Cardiac septum (tissue), 1 donor: Measurements from ENCODE around the gene TULP4. TPM values are rescaled to one million over a fixed set of nuclear protein-coding genes. Genes with fewer than 3 reads are reported as not detected.
"Not testable (repeated sequence)": the region's sequence is repeated elsewhere in the genome, so short reads cannot be mapped to it uniquely, and the experiment has no call there.

Experiments
- DNase-seq: peaks from one replicate; pipeline ENCODE4 v3.0.0-alpha.2; 2020; ENCODE audit warnings: low spot score
- intact Hi-C: fragments of 100-400 bp; cut with DNase I; formaldehyde crosslinking; loops from one replicate; pipeline ENCODE4 v1.14.0; 2022
- total RNA-seq: library from RNA; stranded (reverse); fragmentation: NEBNext Ultra II Directional; extraction: Animal tissue kit (Norgen Biotek cat#: 25700); gene quantifications from one replicate; pipeline ENCODE4 v1.2.1, GENCODE V29; 2021
- donor health status: DM: no; HTN: no; CAD: no.

TULP4 gene
- total RNA-seq, 1 donor from 2014 or later, result 98.3 TPM

- DNase-seq, result no peak
- intact Hi-C loops, result no loop called here
Observed at GRCh38 chr6:158322400-158322723, 10.1 kb downstream of the TULP4 start.

DNA sequence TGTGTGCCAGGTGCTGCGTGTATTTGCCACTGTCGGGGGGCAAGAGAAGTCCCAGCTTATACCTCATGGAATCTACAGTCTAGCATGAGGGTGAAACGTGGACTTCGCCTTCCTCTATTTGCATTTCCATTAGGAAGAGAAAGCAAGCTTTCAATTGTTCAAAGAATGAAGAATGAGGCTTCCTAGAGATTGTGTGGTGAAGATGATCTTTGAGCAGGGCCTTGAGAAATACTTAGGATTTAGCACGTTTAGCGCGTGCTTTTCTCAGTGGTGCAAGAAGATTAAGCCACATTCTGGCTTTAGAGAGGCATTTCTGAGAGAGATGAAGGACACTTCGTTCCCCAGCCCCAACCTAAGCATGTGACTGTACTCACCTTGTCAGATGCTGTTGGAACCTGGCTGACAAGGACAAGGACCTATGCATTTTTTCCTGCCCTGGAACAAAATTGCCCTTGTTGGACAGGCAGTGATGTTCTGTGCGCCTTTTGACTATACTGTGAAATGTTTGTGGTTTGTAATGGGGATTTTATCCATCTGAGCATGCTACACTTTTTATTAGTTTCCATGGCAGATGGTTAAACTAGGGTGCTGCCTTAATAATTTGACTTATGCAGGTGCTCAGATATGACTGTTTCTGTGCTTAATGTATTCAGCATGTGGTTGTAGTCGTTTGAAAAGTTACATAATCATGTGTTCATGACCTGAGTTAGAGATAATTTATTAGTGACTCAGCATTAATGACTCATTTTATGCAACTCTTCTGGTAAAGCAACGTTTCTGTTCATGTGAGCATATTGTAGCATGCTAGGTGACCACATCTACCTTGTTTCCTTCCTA lies 10.7 kb downstream of the TULP4 start:
- no peak for DNase-seq
- intact Hi-C loops, result no loop called here

DNA sequence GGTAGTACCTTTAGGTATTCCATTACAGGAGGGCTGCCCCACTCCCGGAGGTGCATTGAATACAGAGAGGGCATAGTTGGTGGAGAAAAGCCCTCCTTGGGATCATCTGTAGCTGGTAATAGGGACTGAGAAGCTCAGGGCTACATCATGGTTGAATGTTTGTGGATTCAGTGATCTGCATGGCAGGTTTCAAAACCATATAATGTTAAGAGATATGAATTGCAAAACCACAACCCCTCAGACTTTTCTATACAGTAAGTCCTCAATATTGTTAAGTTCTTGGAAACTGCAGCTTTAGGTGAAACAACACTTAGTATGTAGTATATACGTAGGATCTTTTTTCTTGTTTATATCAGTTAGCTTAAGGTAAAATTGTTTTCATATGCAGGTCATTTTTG lies 11.3 kb downstream of the TULP4 start:
- intact Hi-C loops, result no loop called here
- DNase-seq, result no peak

GRCh38 chr6:158324136-158324535 lies 11.9 kb downstream of the TULP4 start:
- DNase-seq, result no peak
- intact Hi-C loops, result no loop called here

GRCh38 chr6:158327211-158327610 lies 14.9 kb downstream of the TULP4 start:
- intact Hi-C loops, result no loop called here
- DNase-seq, result no peak

DNA sequence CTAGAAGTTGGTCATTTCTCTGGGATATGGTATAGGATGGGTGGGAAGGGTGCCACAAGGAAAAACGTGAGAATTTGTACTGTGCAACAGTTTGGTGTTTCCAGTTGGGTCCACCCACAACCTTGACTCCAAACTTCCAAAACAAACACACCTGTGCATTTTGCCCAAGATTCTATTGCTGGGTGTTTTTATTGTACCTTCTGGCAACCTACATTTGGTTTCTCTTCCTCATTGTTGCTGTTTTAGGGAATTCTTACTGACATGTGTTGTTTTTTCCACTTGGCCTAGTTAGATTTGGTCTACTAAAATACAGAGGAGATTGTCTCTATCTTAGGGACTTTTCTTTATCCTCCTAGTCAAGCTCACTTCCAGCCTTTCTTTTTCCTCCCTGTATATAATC lies 16.7 kb downstream of the TULP4 start:
- DNase-seq, result no peak
- intact Hi-C loops, result no loop called here

DNA sequence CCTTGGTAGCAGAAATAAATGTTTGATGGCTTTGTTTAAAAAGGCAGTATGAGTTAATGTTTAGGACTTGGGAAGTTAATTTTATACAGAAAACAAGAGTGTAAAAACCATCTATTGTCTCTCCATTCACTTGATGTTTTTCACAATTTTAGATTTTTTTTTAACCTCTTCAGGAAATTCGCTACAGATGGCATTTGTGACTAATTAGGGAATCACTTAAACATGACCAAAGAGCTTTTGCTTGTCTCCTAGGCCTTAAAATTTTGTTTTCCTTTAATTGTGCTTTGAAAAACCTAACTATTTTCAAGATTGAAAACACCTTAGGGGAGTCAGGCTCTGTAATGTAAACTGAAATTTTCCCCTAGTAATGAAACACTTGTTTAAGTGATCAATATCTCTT lies 17.3 kb downstream of the TULP4 start:
- intact Hi-C loops, result no loop called here
- DNase-seq, result no peak

DNA sequence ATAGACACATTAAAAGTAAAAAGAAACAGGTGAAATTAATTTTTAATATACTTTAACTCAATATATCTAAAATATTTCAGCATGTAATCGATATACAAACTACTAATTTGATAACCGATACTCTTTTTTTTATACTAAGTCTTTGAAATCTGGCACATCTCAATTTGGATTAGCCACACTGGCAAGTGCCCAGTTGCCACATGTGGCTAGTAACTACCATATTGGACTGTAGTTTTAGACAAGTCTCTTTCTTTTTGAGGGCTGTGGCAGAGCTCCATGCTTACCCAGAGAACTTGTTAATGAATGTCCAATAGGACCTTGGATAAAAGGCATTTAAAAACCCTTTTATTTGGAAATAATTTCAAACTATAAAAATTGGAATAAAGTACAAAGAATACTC lies 17.8 kb downstream of the TULP4 start:
- intact Hi-C loops, result no loop called here
- no peak for DNase-seq

GRCh38 chr6:158332237-158332636 lies 20.0 kb downstream of the TULP4 start:
- DNase-seq, result no peak
- intact Hi-C loops, result no loop called here

GRCh38 chr6:158333094-158333493 lies 20.8 kb downstream of the TULP4 start:
- DNase-seq, result no peak
- intact Hi-C loops, result no loop called here

- DNase-seq, result no peak
Observed at GRCh38 chr6:158334534-158334933, 22.3 kb downstream of the TULP4 start.

GRCh38 chr6:158337332-158337731 lies 25.1 kb downstream of the TULP4 start:
- no peak for DNase-seq
- intact Hi-C loops, result no loop called here

More at GRCh38 chr6:158334534-158334933, 22.3 kb downstream of the TULP4 start:
- intact Hi-C loops, result no loop called here

DNA sequence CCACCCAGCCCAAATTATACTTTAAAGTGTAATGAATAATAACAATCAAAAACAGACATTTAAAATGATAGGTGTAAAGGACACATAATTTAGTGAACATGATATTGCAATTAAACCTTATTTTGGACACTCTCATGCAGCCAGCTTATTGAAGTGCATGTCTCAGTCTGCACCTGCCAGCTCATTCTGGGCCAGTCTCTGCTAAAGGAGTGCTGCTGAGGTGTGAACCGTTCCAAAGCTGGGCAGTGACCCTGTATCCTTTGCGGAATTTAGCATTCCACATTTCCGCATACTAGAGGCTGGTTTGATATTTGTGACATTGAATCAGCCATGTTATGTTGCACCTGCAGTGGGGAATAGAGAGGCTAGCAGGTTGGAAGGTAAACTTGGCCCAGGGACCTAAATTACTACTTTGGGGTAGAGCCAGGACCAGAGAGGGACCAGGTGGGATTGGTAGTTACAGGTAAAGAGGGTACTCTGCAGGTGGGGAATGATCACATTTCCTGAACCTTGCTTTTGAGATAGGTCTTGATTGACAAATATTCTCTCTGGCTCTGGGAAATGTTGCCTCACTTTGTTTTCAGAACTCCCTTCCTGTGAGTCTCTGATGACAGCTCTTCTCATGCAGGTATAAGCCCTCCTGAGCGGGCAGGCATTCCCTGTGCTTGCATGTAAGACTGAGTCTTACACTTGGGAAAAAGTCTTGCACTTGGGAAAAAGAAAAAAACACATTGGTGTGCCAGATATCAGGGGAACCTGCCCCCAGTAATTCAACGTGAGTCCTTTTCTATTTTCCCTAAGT lies 26.2 kb downstream of the TULP4 start:
- DNase-seq, result no peak
- intact Hi-C loops, result no loop called here

DNA sequence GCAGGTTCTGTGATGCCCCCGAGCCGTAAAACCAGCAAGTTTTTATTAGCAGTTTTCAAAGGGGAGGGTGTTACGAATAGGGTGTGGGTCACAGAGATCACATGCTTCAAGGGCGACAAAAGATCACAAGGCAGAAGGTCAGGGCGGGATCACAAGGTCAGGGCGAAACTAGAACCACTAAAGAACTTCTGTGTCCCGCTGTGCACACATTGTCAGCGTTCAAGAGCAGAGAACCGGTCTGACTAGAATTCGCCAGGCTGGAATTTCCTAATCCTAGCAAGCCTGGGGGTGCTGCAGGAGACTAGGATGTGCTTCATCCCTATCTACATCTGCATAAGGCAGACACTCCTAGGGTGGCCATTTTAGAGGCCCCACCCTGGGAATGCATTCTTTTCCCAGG lies 26.9 kb downstream of the TULP4 start:
- intact Hi-C loops, DNase-seq: not testable (repeated sequence)

GRCh38 chr6:158340252-158340651 lies 28.0 kb downstream of the TULP4 start:
- intact Hi-C loops, result no loop called here
- no peak for DNase-seq

- intact Hi-C loops, result no loop called here
- no peak for DNase-seq
Observed at GRCh38 chr6:158344534-158344933, 32.3 kb downstream of the TULP4 start.

DNA sequence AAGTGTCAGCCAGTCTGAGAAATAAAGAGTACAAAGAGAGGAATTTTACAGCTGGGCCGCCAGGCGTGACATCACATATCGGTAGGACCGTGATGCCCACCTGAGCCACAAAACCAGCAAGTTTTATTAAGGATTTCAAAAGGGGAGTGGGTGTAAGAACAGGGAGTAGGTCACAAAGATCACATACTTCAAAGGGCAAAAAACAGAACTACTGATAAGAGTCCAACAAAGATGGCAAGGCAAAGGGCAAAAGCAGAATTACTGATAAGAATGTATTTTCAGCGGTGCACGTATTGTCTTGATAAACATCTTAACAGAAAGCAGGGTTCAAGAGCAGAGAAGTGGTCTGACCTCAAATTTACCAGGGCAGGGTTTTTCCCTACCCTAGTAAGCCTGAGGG lies 33.2 kb downstream of the TULP4 start:
- intact Hi-C loops, DNase-seq: not testable (repeated sequence)

DNA sequence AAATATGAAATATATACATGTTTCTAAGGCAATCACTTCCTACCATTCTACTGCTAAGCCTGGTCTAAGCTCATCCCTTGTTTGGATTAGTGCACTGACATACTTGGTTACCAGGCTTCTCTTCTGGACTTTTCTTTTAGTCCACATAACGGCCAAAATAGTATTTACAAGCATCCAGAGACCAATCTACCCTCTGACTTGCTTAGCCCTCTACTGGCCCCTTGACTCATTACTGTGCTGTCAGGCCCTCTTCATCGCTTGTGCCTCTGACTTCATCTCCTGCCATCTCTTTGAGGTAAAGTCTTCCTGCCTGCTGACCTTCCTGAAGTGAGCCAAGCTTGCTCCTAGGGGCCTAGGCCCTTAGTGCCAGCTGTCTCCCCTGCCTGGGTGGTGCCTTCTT lies 35.1 kb downstream of the TULP4 start:
- DNase-seq, result no peak
- intact Hi-C loops, result no loop called here

- intact Hi-C loops, DNase-seq: not testable (repeated sequence)
Observed at GRCh38 chr6:158348737-158349504, 36.7 kb downstream of the TULP4 start.
